ELF-1 (cell line): ENCODE results near the gene CBX2.

Source experiments
- DNase-seq: peaks from one replicate; pipeline ENCODE4 v3.0.0-alpha.2; 2016; ENCODE audit warnings: low read depth, low spot score

The CBX2 gene

GRCh38 chr17:79777894-79778503 lies at the start of gene CBX2:
Gene CBX2, plus strand, starts transcription at chr17:79778148. Its CDS starts 88 bp downstream, at chr17:79778236.
- DNase-seq = no peak

GRCh38 chr17:79728169-79728907 lies 49.6 kb upstream of the CBX2 start:
- peak; percentile 95 for DNase-seq

- DNase-seq = no peak
Observed at GRCh38 chr17:79728908-79729471, 49.0 kb upstream of the CBX2 start.

- no peak for DNase-seq
Observed at GRCh38 chr17:79729761-79730160, 48.2 kb upstream of the CBX2 start.

GRCh38 chr17:79730437-79730768 lies 47.5 kb upstream of the CBX2 start:
- no peak for DNase-seq

GRCh38 chr17:79730769-79731483 lies 47.0 kb upstream of the CBX2 start, which contains the start of gene ENPP7:
Gene ENPP7, plus strand, starts transcription at chr17:79730943. Its CDS starts 197 bp downstream, at chr17:79731140.
- no peak for DNase-seq

GRCh38 chr17:79732254-79732653 lies 45.7 kb upstream of the CBX2 start:
- no peak for DNase-seq

GRCh38 chr17:79732804-79733691 lies 44.9 kb upstream of the CBX2 start:
- DNase-seq = no peak

GRCh38 chr17:79733692-79734070 lies 44.3 kb upstream of the CBX2 start:
- no peak for DNase-seq

- no peak for DNase-seq
Observed at GRCh38 chr17:79735096-79735495, 42.9 kb upstream of the CBX2 start.

GRCh38 chr17:79737046-79737921 lies 40.7 kb upstream of the CBX2 start:
- no peak for DNase-seq

- DNase-seq = no peak
Observed at GRCh38 chr17:79737922-79738578, 39.9 kb upstream of the CBX2 start.

GRCh38 chr17:79738643-79739042 lies 39.3 kb upstream of the CBX2 start:
- no peak for DNase-seq

- peak; percentile 64 for DNase-seq
Observed at GRCh38 chr17:79739148-79740062, 38.5 kb upstream of the CBX2 start.

GRCh38 chr17:79740413-79740812 lies 37.5 kb upstream of the CBX2 start:
- no peak for DNase-seq

- no peak for DNase-seq
Observed at GRCh38 chr17:79741401-79741750, 36.6 kb upstream of the CBX2 start.

GRCh38 chr17:79741751-79742588 lies 36.0 kb upstream of the CBX2 start:
- peak; percentile 95 for DNase-seq

- no peak for DNase-seq
Observed at GRCh38 chr17:79742589-79742918, 35.4 kb upstream of the CBX2 start.
